Neutrophil (primary cell): ENCODE data around the gene KRTAP10-9.

Experiments
- H3K27ac ChIP-seq: fragments of 200-600 bp; sonication (generic); 2 replicates; pipeline ENCODE4 v1.5.1; 2016; ENCODE audit warnings: mild to moderate bottlenecking, moderate library complexity
- H3K27me3 ChIP-seq: fragments of 200-600 bp; sonication (generic); 2 replicates; pipeline ENCODE4 v1.6.0; 2016; ENCODE audit warnings: mild to moderate bottlenecking
- H3K36me3 ChIP-seq: fragments of 200-600 bp; sonication (generic); 2 replicates; pipeline ENCODE4 v1.5.1; 2017
- H3K4me1 ChIP-seq, 2 experiments: fragments of 200-600 bp in 1 of 2; sonication (generic) in 1 of 2; 1 replicate in 1 of 2; 2 replicates in 1 of 2; pipeline versions ENCODE4 v1.5.1 to v1.6.1; 2013 to 2016; ENCODE audit warnings: low read depth in 1 of 2, low read length in 1 of 2, mild to moderate bottlenecking in 1 of 2, moderate library complexity in 1 of 2; ENCODE audit not compliant: control insufficient read depth in 1 of 2, insufficient read depth in 1 of 2
- H3K4me3 ChIP-seq, 2 experiments: fragments of 200-600 bp in 1 of 2; sonication (generic) in 1 of 2; 1 replicate in 1 of 2; 2 replicates in 1 of 2; pipeline ENCODE4 v1.5.1; 2013 to 2016; ENCODE audit warnings: low read depth in 1 of 2, low read length in 1 of 2, mild to moderate bottlenecking in 1 of 2, moderate library complexity in 1 of 2
- H3K9me3 ChIP-seq: fragments of 200-600 bp; sonication (generic); 2 replicates; pipeline ENCODE4 v1.5.1; 2016
- CTCF ChIP-seq: fragments of 200-600 bp; sonication (generic); IDR thresholded peaks from 2 replicates; pipeline ENCODE4 v1.5.1; 2016; ENCODE audit warnings: antibody characterized with exemption

The KRTAP10-9 gene

GRCh38 chr21:44601596-44602462 is 25.1 kb upstream of the KRTAP10-9 start:
- H3K27me3 ChIP-seq = peaks cover 22% of the 10 kb centered on the region
- no peaks in the 10 kb centered on the region for H3K4me1 ChIP-seq
- no peaks in the 10 kb centered on the region for H3K36me3 ChIP-seq
- TF ChIP-seq CTCF = no peak
- H3K27ac ChIP-seq = no peak overlapping the region
- no peak overlapping the region for H3K4me3 ChIP-seq
- H3K9me3 ChIP-seq = no peaks in the 10 kb centered on the region

- no peaks in the 10 kb centered on the region for H3K9me3 ChIP-seq
- no peaks in the 10 kb centered on the region for H3K4me1 ChIP-seq
- no peaks in the 10 kb centered on the region for H3K36me3 ChIP-seq
- H3K27me3 ChIP-seq = peaks cover 22% of the 10 kb centered on the region
- TF ChIP-seq CTCF = no peak
- H3K27ac ChIP-seq = no peak overlapping the region
- no peak overlapping the region for H3K4me3 ChIP-seq
Measured at GRCh38 chr21:44602463-44602850, 24.4 kb upstream of the KRTAP10-9 start.

- Histone ChIP-seq H3K27me3 (peaks cover 20% of the 10 kb centered on the region), H3K4me1 (no peaks in the 10 kb centered on the region), H3K36me3 (no peaks in the 10 kb centered on the region), H3K27ac (no peak overlapping the region), H3K4me3 (no peak overlapping the region), H3K9me3 (no peaks in the 10 kb centered on the region)
- no peak for TF ChIP-seq CTCF
Measured at GRCh38 chr21:44603109-44603875, 23.6 kb upstream of the KRTAP10-9 start.

GRCh38 chr21:44603911-44604310 is 23.0 kb upstream of the KRTAP10-9 start:
- no peaks in the 10 kb centered on the region for H3K36me3 ChIP-seq
- no peak overlapping the region for H3K27ac ChIP-seq
- H3K4me3 ChIP-seq = no peak overlapping the region
- no peaks in the 10 kb centered on the region for H3K9me3 ChIP-seq
- H3K27me3 ChIP-seq = peaks cover 15% of the 10 kb centered on the region
- no peaks in the 10 kb centered on the region for H3K4me1 ChIP-seq
- TF ChIP-seq CTCF = no peak

GRCh38 chr21:44606495-44606894 is 20.4 kb upstream of the KRTAP10-9 start:
- H3K4me1 ChIP-seq = no peaks in the 10 kb centered on the region
- H3K4me3 ChIP-seq = no peak overlapping the region
- no peaks in the 10 kb centered on the region for H3K36me3 ChIP-seq
- H3K9me3 ChIP-seq = no peaks in the 10 kb centered on the region
- peaks cover 15% of the 10 kb centered on the region for H3K27me3 ChIP-seq
- H3K27ac ChIP-seq = no peak overlapping the region
- no peak for TF ChIP-seq CTCF
